Neural progenitor cell (in vitro differentiated cells): ENCODE measurements around the gene TCF7L2. TPM values are rescaled to one million over a fixed set of nuclear protein-coding genes. Genes with fewer than 3 reads are reported as not detected.
A peak's percentile ranks its signal among the peaks of the same experiment; 100 is the strongest.

ENCODE experiments used
- DNase-seq: peaks from one replicate; pipeline ENCODE4 v3.0.0-alpha.2; 2016; ENCODE audit warnings: low spot score
- H2AFZ ChIP-seq: fragments of 200-600 bp; sonication (generic); replicated peaks from 2 replicates; pipeline ENCODE4 v1.6.1; 2016; ENCODE audit warnings: antibody characterized with exemption
- H3F3A ChIP-seq: fragments of 200-600 bp; sonication (generic); 2 replicates; pipeline ENCODE4 v1.6.1; 2016; ENCODE audit warnings: antibody characterized with exemption, low read depth
- H3K27ac ChIP-seq: fragments of 200-600 bp; sonication (generic); 2 replicates; pipeline ENCODE4 v1.5.1; 2016; ENCODE audit warnings: mild to moderate bottlenecking
- H3K27me3 ChIP-seq: fragments of 200-600 bp; sonication (generic); 2 replicates; pipeline ENCODE4 v1.6.1; 2016; ENCODE audit warnings: mild to moderate bottlenecking, moderate library complexity
- H3K36me3 ChIP-seq: fragments of 200-600 bp; sonication (generic); 2 replicates; pipeline ENCODE4 v1.5.1; 2016
- H3K4me1 ChIP-seq: fragments of 200-600 bp; sonication (generic); 2 replicates; pipeline ENCODE4 v1.6.1; 2016; ENCODE audit warnings: mixed run types
- H3K4me2 ChIP-seq: fragments of 200-600 bp; sonication (generic); 2 replicates; pipeline ENCODE4 v1.6.1; 2016
- H3K4me3 ChIP-seq: fragments of 200-600 bp; sonication (generic); 2 replicates; pipeline ENCODE4 v1.5.1; 2016
- H3K79me2 ChIP-seq: fragments of 200-600 bp; sonication (generic); 2 replicates; pipeline ENCODE4 v1.6.1; 2016; ENCODE audit warnings: low read depth
- H3K9ac ChIP-seq: fragments of 200-600 bp; sonication (generic); 2 replicates; pipeline ENCODE4 v1.6.1; 2016
- H3K9me3 ChIP-seq: fragments of 200-600 bp; sonication (generic); 2 replicates; pipeline ENCODE4 v1.5.1; 2016; ENCODE audit warnings: low read depth
- H4K20me1 ChIP-seq: fragments of 200-600 bp; sonication (generic); 2 replicates; pipeline ENCODE4 v1.6.1; 2016; ENCODE audit warnings: low read depth
- H3K27ac Mint-ChIP-seq: 3 replicates; pipeline ENCODE4 v1.8.0; 2021; ENCODE audit warnings: mixed read lengths
- H3K27me3 Mint-ChIP-seq: 2 replicates; pipeline ENCODE4 v1.8.0; 2022; ENCODE audit warnings: low read depth, mild to moderate bottlenecking, inconsistent platforms, moderate library complexity, mixed read lengths; ENCODE audit not compliant: insufficient read depth
- H3K36me3 Mint-ChIP-seq: 3 replicates; pipeline ENCODE4 v1.8.0; 2021; ENCODE audit warnings: mixed read lengths
- H3K4me1 Mint-ChIP-seq: 3 replicates; pipeline ENCODE4 v1.8.0; 2021; ENCODE audit warnings: mixed read lengths
- H3K4me3 Mint-ChIP-seq: 3 replicates; pipeline ENCODE4 v1.8.0; 2021; ENCODE audit warnings: mild to moderate bottlenecking, moderate library complexity, mixed read lengths
- H3K9me3 Mint-ChIP-seq: 3 replicates; pipeline ENCODE4 v1.8.0; 2020; ENCODE audit warnings: mixed read lengths
- CTCF ChIP-seq: fragments of 200-600 bp; sonication (generic); IDR thresholded peaks from 2 replicates; pipeline ENCODE4 v1.5.1; 2017; ENCODE audit warnings: antibody characterized with exemption, mild to moderate bottlenecking
- EZH2 ChIP-seq: fragments of 200-600 bp; sonication (generic); IDR thresholded peaks from 2 replicates; pipeline ENCODE4 v1.6.1; 2017; ENCODE audit warnings: antibody characterized with exemption, mild to moderate bottlenecking, moderate library complexity
- EZH2phosphoT487 ChIP-seq: fragments of 200-600 bp; sonication (generic); IDR thresholded peaks from 2 replicates; pipeline ENCODE4 v1.6.1; 2017; ENCODE audit warnings: antibody characterized with exemption
- total RNA-seq: library from RNA; depleted of rRNA; stranded (reverse); fragments of >200 nt; gene quantifications from 2 replicates; pipeline ENCODE4 v1.2.3, GENCODE V29; 2015; ENCODE audit warnings: low replicate concordance

Gene TCF7L2
- total RNA-seq, 1 donor from 2014 or later, result 12.3 TPM

DNA sequence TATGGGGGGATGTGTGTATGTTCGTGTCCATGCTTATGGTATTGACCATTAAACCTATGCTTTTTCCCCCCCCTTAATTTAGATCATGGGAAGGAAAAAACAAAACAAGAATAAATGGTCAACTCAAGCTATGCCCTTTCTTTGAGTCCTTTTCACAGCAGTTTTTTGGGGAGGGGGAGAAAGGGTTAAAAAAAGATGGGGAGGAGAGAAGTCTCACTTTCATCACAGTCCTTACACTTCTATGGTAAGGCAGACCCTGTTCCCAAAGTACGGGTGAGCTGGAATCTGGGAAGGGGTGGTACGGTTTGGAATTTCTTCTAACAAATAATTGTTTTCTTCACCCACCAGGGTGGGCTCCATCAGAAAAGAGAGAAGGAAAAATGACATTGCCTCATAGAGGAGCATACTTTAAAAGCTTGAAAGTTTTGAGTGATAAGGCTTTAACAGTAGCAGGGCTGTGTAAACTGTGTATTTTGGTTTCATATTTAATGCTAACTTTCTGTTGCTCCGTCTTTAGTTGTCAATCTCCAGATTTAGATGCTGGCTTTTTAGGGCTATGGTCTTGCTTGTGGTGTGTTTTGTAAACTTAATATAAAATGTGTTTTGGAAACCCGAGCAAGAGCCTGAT is 180.1 kb downstream of the TCF7L2 start:
- peak overlapping the region; percentile 95 for H3K27ac ChIP-seq
- no peak overlapping the region for H2AFZ ChIP-seq
- H3K9ac ChIP-seq, result no peak overlapping the region
- Mint-ChIP-seq H3K36me3 (no peaks in the 10 kb centered on the region), H3K27ac (no peak overlapping the region), H3K4me1 (peaks cover 82% of the 10 kb centered on the region), H3K27me3 (peaks cover 8% of the 10 kb centered on the region), H3K4me3 (peak overlapping the region; percentile 11), H3K9me3 (no peaks in the 10 kb centered on the region)
- peaks cover 72% of the 10 kb centered on the region for H3K79me2 ChIP-seq
- peaks cover 94% of the 10 kb centered on the region for H3K4me1 ChIP-seq
- H3F3A ChIP-seq, result peaks cover 95% of the 10 kb centered on the region
- DNase-seq, result no peak
- no peaks in the 10 kb centered on the region for H3K27me3 ChIP-seq
- peak overlapping the region; percentile 48 for H3K4me3 ChIP-seq
- TF ChIP-seq CTCF (no peak), EZH2phosphoT487 (no peak), EZH2 (no peak)
- H3K36me3 ChIP-seq, result no peaks in the 10 kb centered on the region
- H3K4me2 ChIP-seq, result peak overlapping the region; percentile 83
- H4K20me1 ChIP-seq, result peaks cover 73% of the 10 kb centered on the region
- H3K9me3 ChIP-seq, result no peaks in the 10 kb centered on the region

DNA sequence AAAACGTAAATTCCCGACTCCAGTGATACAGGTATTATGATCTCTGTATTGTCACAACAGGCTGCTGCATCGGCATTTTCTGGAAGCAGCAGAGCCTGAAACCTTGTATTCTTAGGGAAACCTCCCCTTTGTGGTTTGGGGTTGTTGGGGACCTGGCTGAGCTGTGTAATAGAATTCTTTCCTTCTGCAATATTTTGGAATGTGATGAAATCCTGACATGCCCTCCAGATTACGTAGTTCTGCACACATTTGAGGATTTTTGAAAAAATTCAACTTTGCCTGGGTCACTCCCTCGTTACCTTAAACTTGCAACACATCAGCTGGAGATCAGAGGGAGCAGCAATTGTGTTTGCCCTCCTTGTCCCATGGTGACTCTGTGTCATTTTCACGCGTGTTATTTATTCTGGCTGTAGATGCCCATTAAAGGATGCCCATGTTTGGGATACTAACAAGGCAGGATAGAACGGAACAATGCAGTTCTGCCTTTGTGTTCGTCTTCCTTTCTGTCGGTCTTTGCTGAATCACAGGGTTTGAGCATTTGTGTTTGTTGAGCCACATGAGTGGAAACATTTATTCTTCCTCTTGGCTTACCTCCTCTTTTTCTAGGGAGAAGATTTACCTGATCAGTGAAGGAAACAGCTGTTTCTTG is 181.7 kb downstream of the TCF7L2 start:
- Histone ChIP-seq H3F3A (peaks cover 95% of the 10 kb centered on the region), H3K4me3 (peak overlapping the region; percentile 20), H3K36me3 (no peaks in the 10 kb centered on the region), H3K4me1 (peaks cover 97% of the 10 kb centered on the region), H3K9me3 (no peaks in the 10 kb centered on the region), H2AFZ (no peak overlapping the region), H3K4me2 (peak overlapping the region; percentile 62), H3K27ac (peak overlapping the region; percentile 42), H3K27me3 (no peaks in the 10 kb centered on the region), H3K79me2 (peaks cover 82% of the 10 kb centered on the region), H4K20me1 (peaks cover 77% of the 10 kb centered on the region), H3K9ac (no peak overlapping the region)
- Mint-ChIP-seq H3K4me3 (no peak overlapping the region), H3K27ac (no peak overlapping the region), H3K9me3 (no peaks in the 10 kb centered on the region), H3K27me3 (peaks cover 6% of the 10 kb centered on the region), H3K4me1 (peaks cover 86% of the 10 kb centered on the region), H3K36me3 (no peaks in the 10 kb centered on the region)
- DNase-seq, result peak; percentile 44
- no peak for TF ChIP-seq EZH2phosphoT487
- TF ChIP-seq EZH2, result no peak
- no peak for TF ChIP-seq CTCF

GRCh38 chr10:113132591-113133121 is 182.6 kb downstream of the TCF7L2 start:
- Mint-ChIP-seq H3K4me3 (peak overlapping the region; percentile 51), H3K27ac (no peak overlapping the region), H3K36me3 (peaks cover 3% of the 10 kb centered on the region), H3K9me3 (no peaks in the 10 kb centered on the region), H3K27me3 (peaks cover 6% of the 10 kb centered on the region), H3K4me1 (peaks cover 84% of the 10 kb centered on the region)
- Histone ChIP-seq H3K9ac (no peak overlapping the region), H3K4me2 (peak overlapping the region; percentile 62), H4K20me1 (peaks cover 77% of the 10 kb centered on the region), H3K4me1 (peaks cover 96% of the 10 kb centered on the region), H3K79me2 (peaks cover 84% of the 10 kb centered on the region), H3F3A (peaks cover 88% of the 10 kb centered on the region), H3K36me3 (no peaks in the 10 kb centered on the region), H2AFZ (no peak overlapping the region), H3K27ac (peak overlapping the region; percentile 42), H3K4me3 (peak overlapping the region; percentile 21), H3K27me3 (no peaks in the 10 kb centered on the region), H3K9me3 (no peaks in the 10 kb centered on the region)
- TF ChIP-seq CTCF (no peak), EZH2phosphoT487 (no peak), EZH2 (no peak)
- DNase-seq, result peak; percentile 73
